GM19035 (cell line): ENCODE results near the gene UNC13C.
"Not testable (repeated sequence)": the region's sequence is repeated elsewhere in the genome, so short reads cannot be mapped to it uniquely, and the experiment has no call there.

ENCODE experiments used
- ATAC-seq: cut with Tn5 transposase; IDR thresholded peaks from one replicate; pipeline ENCODE4 v1.9.1; 2021; ENCODE audit not compliant: unreplicated experiment

UNC13C gene

DNA sequence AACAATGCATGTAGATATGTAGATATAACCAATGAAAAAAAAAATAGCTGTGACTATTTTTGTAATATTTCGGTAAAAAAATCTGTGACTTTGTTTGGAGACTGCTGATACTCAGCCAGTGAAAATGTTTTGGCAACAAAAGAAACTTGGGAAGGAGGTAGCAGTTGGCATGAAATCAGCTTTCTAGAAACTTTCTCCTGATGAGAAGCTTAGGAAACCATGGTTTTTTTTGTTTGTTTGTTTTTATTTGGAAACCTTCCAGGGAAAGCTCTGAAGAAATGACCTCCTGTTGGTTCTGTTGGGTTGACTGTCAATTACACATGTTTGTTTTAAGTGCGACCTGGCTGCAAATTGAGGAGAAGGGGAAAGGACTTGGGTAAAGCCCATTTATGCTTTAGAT is 445.9 kb downstream of the UNC13C start:
- ATAC-seq: no peak

DNA sequence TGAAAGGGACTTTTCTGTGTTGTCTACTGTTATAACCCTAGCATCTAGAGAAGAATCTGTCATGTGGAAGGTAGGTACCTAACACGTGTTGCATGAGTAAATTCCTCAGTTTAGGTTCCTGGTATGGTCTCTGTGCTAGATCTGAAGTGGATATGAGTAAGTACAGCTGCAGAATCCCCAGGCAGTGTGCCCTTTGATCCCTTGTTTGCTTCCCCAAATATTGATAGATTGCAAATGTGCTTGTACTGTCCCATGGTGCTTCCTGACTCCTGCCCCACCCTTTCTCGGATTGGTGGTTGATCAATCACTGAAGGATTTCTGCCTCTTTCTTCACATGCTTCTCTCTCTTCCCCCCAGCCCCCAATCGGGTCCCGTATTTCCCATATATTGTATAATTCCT is 450.4 kb downstream of the UNC13C start:
- ATAC-seq: no peak

DNA sequence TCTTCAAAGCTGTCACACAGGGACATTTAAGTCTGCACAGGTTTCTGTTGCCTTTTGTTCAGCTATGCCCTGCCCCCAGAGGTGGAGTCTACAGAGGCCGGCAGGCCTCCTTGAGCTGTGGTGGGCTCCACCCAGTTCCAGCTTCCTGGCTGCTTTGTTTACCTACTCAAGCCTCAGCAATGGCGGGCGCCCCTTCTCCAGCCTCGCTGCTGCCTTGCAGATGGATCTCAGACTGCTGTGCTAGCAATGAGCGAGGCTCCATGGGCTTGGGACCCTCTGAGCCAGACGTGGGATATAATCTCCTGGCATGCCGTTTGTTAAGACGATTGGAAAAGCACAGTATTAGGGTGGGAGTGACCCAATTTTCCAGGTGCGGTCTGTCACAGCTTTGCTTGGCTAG is 472.0 kb downstream of the UNC13C start:
- ATAC-seq: not testable (repeated sequence)

DNA sequence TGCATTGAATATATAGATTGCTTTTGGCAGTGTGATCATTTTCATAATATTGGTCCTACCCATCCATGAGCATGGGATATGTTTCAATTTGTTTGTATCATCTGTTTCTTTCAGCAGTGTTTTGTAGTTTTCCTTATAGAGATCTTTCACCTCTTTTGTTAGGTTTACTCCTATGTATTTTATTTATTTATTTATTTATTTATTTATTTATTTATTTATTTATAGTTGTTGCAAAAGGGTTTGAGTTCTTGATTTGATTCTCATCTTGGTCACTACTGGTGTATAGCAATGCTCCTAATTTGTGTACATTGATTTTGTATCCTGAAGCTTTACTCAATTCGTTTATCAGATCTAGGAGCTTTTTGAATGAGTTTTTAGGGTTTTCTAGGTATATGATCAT is 478.2 kb downstream of the UNC13C start:
- no peak for ATAC-seq

DNA sequence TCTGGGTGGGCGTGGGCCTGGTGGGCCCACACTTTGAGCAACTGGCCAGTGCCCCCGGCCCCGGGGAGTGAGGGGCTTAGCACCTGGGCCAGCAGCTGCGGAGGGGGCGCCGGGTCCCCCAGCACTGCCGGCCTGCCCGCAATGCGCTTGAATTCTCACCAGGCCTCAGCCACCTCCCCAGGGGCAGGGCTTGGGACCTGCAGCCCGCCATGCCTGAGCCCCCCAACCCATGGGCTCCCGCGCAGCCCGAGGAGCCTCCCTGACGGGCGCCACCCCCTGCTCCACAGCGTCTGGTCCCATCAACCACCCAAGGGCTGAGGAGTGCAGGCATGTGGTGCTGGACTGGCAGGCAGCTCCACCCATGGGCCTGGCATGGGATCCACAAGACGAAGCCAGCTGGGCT is 484.3 kb downstream of the UNC13C start:
- no peak for ATAC-seq

DNA sequence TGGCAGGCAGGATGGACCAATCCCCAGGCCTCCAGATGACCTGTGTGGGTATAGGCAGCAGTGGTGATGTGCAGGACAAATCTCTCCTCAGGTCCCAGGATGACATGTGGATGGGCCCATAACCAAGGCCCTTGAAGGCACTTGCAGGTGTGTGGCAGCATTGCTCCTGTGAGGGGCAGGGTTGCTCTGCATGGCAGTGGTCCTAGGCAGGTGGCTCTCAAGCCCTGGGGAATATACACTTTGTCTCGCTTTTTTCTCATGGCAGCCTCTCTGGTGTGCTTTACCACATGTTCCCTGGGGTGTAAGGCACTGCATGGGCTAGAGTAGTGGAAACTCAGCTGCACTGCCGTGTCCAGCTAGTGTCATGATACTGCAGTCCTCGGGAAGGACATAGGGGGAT is 503.6 kb downstream of the UNC13C start:
- no peak for ATAC-seq

DNA sequence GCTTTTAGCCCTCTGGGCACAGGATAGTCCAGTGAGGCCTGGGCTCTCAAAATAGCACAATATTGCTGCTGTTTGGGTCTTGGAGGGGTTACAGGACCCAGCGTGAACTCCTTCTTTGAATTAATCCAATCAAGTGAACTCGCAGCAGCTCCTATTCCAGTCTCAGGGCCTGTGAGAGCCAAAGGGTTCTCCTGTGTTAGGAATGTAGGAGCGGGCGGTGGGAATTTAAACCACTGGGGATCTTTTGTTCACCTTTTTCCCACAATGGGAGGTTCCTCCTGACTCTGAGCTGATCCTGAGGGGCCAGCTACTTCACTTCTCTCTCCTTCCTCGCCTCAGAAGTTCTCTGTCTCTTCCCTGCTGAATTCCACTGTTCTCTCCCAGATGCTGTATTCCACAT is 504.0 kb downstream of the UNC13C start:
- ATAC-seq: no peak

DNA sequence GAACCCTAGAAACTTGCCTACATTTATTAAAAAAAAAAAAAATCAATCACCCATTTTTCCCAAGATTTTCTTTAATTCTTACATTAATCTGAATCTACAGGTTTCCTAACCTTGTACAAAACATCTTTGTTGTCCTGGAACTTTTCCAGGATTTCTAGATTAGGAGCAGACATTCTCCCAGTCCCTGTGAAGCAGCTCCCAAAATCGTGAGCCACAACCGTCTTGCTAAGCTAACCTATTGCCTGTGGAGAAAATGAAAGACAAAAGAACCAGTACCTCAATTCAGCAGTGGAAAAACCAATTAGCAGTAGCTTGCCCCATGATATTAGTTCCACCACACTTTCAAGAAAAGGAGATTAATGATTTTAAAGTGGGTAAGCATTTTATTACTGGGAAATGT is 522.1 kb downstream of the UNC13C start:
- ATAC-seq: no peak

DNA sequence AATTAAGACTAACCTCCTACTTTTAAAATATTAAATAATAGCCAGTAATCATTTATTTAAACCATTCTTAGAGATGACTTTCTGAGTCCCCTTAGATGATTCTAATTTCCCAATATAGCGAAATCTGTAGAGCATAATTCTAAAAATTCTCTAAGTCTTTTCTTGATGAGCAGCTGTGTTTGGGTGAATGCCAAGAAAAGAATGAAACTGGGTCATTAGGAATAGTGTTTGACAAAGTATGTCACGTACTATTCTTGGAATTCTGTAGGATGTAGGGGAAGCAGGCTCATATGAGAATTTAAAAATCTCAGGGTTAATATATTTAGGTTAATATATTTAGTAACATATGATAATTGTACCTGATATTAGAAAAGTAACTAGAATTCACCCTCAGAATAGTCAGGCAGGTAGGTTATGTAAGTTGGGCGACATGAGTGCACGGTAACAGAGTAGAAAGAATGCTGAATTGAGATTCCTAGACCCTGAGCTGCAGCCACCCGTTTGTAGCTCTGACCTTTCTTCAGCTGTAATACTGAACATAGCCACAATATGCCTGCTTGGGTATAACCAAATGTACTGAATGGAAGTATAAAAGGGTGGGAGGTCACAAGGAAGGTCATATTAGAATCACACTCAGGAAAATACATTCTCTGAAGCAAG is 524.3 kb downstream of the UNC13C start:
- no peak for ATAC-seq

DNA sequence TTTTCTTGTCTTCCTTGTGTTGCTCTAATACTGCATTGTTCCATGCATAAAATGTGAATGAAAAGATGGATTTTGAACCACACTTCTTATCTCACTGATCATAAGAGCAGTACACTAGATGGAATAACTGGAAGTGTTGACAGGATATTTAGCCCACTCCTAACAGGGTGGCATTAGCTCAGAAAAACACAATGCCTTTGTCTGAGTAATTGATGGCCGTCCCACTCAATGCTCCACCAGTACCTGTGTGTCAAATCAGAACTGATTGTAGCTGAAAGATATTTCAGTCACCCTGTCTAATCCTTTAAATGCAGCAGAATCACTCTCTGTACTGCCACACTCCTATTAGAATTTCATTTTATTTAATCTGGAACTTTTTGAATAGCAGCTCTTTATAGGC is 526.5 kb downstream of the UNC13C start:
- no peak for ATAC-seq

DNA sequence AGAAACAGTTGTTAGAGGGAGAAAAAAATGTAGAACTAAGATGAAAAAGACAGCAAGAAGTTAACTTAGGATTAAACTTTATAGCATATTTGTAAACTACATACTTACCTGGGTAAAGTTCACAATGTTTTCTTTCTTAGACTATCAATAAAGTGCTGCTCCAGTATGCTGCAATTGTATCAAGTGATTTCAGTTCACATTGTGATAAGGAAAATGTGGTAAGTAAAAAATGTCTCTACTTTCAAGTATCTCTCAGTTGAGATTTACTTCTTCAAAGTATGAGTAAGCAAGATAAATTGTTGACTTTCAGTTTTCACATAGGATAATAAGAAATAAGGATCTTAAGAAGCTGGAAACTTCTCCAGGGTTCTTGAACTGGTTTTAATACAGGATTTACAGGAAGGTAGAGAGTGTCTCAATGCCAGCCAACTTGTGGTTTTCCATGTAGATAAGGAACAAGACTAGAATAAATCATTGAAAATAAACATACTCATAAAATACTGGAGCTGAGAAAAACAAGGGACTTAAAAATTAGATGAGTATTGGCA is 528.8 kb downstream of the UNC13C start:
- ATAC-seq: no peak

DNA sequence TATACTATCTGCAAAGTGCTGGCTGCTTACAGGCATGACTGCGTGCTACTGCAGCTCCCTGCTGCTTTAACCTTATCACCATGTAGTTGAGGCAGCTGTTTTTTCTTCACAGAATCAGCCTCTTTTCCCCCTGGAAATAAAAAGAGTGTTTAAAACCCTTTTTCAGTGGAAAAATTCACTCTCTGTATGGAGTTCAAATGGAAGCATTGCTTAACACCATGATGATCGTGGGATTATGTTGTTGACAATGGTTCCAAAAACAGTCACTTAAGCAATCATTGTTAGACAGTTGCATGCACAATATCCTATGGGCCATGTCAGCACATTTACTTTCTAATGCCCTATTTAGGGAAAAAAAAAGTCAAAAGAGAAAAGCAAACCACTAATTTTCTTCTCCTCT is 536.4 kb downstream of the UNC13C start:
- ATAC-seq: no peak

DNA sequence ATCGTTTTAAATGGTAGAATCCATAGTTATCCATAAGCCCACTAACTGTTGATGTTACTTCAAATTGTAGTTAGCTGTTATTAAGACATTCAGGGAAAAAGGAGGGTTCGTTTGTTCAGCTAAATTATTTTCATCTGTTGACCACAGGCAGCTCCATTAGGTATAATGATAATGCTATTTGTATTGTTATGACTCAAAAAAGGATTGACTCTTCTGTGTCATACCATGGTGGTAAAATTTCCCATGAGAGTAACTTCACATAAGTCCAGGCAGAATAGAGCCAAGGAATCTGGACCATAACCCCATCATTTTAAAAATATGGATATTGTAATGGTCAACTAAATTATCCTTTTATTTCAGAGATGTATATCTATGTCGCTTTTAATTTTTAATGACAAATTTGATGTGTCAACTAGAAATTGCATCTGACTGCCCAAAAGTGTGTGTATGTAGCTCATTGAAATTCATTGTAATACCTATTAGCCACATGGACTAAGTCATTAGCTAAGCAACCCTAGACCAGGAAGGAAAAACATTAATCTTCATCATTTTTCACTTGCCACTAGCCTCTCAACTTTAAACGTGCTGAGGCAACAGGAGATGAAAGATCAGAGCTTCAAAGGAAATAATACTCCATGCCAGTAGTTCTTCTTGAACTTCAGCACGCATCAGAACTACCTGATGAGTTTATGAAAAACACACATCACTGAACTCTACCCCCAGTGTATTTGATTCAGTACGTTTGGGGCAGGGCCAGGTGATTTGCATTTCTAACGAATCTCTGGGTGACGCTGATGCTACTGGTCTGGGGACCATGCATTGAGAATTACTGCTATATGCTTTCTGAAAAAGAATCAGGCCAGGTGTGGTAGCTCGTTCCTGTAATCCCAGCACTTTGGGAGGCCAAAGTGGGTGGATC is 537.7 kb downstream of the UNC13C start:
- no peak for ATAC-seq

DNA sequence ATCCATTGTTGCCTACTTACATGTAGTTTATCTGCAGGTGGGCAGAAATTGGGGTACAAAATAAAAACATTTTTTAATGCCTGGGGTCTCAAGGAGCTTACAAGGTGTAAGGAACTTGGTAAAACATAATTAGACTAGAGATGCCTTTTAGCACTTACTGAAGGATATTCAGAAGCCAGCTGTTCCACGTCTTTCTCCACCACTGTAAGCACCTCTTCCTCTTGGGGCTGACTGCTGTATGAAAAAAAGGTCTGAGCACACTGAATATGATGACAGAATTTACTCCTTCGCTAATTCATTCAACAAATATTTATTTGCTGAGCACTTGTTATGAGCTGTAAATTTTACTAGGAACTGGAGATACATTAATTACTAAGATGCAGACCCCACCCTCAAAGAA is 539.1 kb downstream of the UNC13C start:
- no peak for ATAC-seq

DNA sequence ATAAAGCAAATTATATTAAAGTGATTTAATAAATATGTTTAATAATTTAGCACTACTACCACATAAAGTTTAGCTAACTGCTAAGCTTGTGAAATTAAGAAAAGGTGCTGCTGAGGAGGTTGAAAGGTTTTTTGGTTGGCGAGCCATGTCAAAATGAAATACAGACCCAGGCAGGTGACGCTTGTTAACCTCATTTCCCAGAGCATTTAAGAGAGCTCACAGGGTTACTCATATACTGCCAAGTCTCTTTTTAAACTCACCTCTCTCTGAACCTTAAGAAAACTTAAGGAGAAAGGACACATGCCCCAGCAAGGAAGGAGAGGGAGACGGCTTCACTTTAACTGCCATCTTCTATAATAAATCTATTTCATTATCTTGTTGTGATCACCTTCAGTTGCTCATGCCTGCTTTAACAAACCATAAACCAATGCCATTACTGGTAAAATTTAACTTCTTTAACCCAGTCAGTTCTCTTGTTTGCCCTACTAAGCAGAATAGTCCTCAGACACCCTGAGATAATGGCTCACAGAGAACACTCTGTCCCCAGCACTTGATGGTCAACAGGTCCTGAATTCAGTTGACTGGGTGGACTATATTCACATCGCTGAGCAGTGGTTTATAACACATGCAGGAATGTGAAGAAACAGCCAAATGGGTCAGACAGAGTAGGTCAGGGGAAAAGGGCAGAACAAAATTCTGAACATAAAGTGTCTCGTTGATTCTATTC is 540.1 kb downstream of the UNC13C start:
- ATAC-seq: no peak

DNA sequence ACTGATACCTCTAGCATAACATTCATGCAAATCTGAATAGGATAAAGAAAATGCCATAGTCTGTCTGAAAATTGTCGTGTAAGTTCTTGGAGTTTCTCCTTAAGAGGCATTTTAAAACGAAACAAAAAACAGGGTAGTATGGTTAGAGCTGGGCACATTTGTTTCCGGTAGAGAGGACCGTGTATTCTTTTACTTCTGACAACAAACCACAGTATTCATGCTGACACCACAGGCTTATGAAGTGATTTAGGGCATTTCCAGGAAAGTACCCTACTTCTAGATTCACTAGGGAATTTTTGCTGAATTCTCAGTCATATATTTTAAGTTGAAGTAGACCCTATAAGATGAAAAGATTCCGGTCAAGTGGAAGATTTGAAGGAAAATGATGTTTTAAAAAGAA is 541.3 kb downstream of the UNC13C start:
- ATAC-seq: peak; percentile 69

DNA sequence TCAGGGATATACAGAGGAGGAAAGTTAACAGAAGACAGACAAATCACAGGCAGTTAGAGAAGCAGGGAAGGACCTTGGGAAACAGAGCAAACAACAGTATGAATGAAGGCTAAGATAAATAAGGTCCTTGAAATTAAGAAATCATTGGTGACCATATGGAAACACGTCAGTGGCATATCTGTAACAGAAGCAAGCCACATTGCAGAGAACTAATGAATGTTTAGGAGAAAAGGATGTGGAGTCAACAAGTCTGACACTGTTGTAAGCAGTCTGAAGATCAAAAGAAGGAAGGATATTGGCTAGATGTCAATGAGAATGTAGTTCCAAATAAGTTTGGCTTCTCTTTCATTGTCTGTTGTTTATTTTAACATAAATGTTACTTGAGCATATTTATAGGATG is 542.4 kb downstream of the UNC13C start:
- ATAC-seq: no peak

DNA sequence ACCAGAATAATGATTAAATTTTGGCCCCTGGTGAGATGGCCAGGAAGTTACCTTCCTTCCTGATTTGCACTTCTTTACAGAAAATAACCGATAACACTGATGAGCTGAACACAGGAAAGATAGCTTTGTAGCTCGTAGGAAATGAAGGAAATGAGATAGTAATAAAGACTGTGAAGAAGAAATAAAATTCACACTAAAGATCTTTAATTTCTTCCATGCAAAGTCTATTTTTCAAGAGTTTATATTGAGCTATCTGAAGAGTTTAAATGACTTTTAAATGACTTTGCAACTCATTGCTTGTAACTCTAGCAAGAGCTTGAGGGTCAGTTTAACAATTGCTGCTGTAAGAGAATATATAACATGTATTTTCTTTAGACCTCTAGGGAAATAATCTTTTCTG is 543.0 kb downstream of the UNC13C start:
- no peak for ATAC-seq

DNA sequence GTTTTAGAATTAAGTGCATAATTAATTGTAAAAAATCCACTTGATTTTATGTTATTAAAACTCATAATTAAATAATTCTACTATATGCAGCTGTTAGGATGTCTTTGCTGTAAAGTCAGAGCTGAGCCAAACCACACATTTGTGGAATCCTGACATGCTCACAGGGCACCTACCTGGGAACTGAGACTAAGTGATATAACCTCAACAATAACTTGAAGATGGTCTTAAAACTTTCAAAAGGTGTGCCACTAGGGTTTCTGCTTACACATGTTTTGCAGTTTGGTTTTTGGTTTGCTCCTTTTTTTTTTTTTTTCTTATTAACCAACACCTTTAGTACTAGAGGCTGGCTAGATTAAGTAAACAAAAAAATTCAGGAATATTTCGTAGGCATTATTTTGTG is 549.8 kb downstream of the UNC13C start:
- ATAC-seq: no peak

DNA sequence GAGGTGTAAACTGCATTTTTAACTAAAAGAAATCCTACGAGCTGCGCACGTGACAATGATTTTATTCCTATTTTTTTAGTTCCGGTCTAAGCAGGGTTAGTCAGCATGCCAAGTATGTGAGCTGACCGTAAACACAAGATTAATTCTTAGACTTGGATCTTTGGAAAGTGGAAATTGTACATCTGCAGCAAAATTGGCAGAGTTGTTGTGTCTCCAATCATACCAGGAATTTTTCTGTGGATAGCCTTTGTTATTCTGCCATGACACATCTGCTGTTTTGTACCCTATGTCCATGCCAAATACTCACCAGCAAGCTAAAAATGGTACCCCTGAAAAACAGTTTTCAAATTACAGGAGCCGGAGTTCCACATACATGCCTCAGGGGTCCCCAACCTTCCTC is 562.5 kb downstream of the UNC13C start:
- ATAC-seq: no peak

DNA sequence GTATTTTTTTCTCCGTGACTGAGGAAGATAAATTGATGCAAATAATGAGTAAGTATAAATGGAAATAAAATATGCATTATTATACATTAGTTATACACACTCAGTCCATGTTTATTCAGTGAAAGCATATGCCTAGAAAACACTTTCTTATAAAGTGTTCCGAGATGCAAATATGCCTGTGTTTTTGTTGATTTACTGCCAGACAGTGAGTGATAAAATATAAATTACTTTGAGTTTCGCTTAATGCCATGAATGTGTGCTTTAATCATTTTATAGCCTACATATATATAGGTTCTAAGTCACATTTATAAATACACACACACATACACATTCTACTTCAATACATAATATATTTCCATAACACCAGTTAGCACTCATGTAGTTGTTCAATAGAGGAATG is 569.2 kb downstream of the UNC13C start:
- ATAC-seq: no peak

DNA sequence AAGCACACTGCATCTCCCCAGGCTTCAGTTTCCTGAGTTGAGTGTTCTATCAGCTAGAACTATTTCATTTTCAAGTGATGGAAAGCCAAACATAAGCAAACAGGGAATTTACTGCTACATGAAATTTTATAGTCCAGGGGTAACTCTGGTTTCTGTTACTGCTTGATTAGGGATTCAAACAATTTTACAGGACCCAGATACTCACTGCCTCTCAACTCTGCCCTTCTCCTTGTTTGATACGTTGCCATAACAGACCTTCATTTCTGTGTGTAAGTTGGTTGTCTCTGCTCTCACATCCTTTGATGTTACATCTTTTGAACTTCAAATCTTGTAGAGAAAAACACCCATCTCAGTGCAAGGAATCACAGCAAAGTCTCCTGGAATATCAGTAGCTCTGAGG is 572.7 kb downstream of the UNC13C start:
- no peak for ATAC-seq
